GM18858 (cell line): ENCODE results near the gene CDH15.

ENCODE experiments used
- ATAC-seq: cut with Tn5 transposase; IDR thresholded peaks from one replicate; pipeline ENCODE4 v1.9.1; 2021; ENCODE audit not compliant: unreplicated experiment

Gene CDH15

GRCh38 chr16:89140981-89141883, 30.3 kb upstream of the CDH15 start:
- no peak for ATAC-seq

- ATAC-seq: no peak
Measured at GRCh38 chr16:89141884-89142267, 29.7 kb upstream of the CDH15 start.

GRCh38 chr16:89142474-89143195, 28.9 kb upstream of the CDH15 start:
- no peak for ATAC-seq

GRCh38 chr16:89143201-89143741, 28.3 kb upstream of the CDH15 start:
- no peak for ATAC-seq

GRCh38 chr16:89143911-89144675, 27.5 kb upstream of the CDH15 start:
- ATAC-seq: no peak

GRCh38 chr16:89144681-89145080, 26.9 kb upstream of the CDH15 start:
- ATAC-seq: no peak

GRCh38 chr16:89145406-89146161, 26.0 kb upstream of the CDH15 start:
- no peak for ATAC-seq

GRCh38 chr16:89146211-89147005, 25.1 kb upstream of the CDH15 start:
- ATAC-seq: no peak

- no peak for ATAC-seq
Measured at GRCh38 chr16:89147085-89147817, 24.3 kb upstream of the CDH15 start.

- no peak for ATAC-seq
Measured at GRCh38 chr16:89149386-89149785, 22.2 kb upstream of the CDH15 start.

GRCh38 chr16:89150090-89150835, 21.3 kb upstream of the CDH15 start:
- no peak for ATAC-seq

- no peak for ATAC-seq
Measured at GRCh38 chr16:89150981-89151380, 20.6 kb upstream of the CDH15 start.

- no peak for ATAC-seq
Measured at GRCh38 chr16:89152831-89153700, 18.5 kb upstream of the CDH15 start.

GRCh38 chr16:89153848-89154271, 17.7 kb upstream of the CDH15 start:
- no peak for ATAC-seq

- no peak for ATAC-seq
Measured at GRCh38 chr16:89154390-89155183, 17.0 kb upstream of the CDH15 start.

- no peak for ATAC-seq
Measured at GRCh38 chr16:89155184-89155679, 16.3 kb upstream of the CDH15 start.
